GM23338 (cell line): ENCODE results near the gene ALKAL2. TPM values are rescaled to one million over a fixed set of nuclear protein-coding genes. Genes with fewer than 3 reads are reported as not detected.

ENCODE experiments used
- ATAC-seq: fragments of 200-7000 bp; cut with Tn5 transposase; 3 replicates; pipeline ENCODE4 v1.9.1; 2020
- DNase-seq: peaks from one replicate; pipeline ENCODE4 v3.0.0-alpha.2; 2015; ENCODE audit warnings: low spot score
- H2AFZ ChIP-seq: fragments of 200-600 bp; sonication (generic); 2 replicates; pipeline ENCODE4 v1.8.0; 2016; ENCODE audit warnings: antibody characterized with exemption, mild to moderate bottlenecking, moderate library complexity
- H3F3A ChIP-seq: fragments of 200-600 bp; sonication (generic); replicated peaks from 2 replicates; pipeline ENCODE4 v1.8.0; 2017; ENCODE audit warnings: antibody characterized with exemption, mixed run types, low read depth
- H3K27ac ChIP-seq: fragments of 200-600 bp; sonication (generic); 2 replicates; pipeline ENCODE4 v1.6.1; 2016; ENCODE audit warnings: low read depth
- H3K27me3 ChIP-seq: fragments of 200-600 bp; sonication (generic); 2 replicates; pipeline ENCODE4 v1.8.0; 2016; ENCODE audit warnings: mild to moderate bottlenecking, mixed run types, moderate library complexity; ENCODE audit not compliant: insufficient read depth
- H3K36me3 ChIP-seq: fragments of 200-600 bp; sonication (generic); 2 replicates; pipeline ENCODE4 v1.8.0; 2016; ENCODE audit warnings: mild to moderate bottlenecking; ENCODE audit not compliant: insufficient read depth
- H3K4me1 ChIP-seq: fragments of 200-600 bp; sonication (generic); 2 replicates; pipeline ENCODE4 v1.8.0; 2016; ENCODE audit warnings: mild to moderate bottlenecking, moderate library complexity; ENCODE audit not compliant: insufficient read depth
- H3K4me2 ChIP-seq: fragments of 200-600 bp; sonication (generic); 2 replicates; pipeline ENCODE4 v1.7.1; 2017; ENCODE audit warnings: mixed run types
- H3K4me3 ChIP-seq: fragments of 200-600 bp; sonication (generic); 2 replicates; pipeline ENCODE4 v1.6.1; 2016; ENCODE audit warnings: mixed run types
- H3K79me2 ChIP-seq: fragments of 200-600 bp; sonication (generic); replicated peaks from 2 replicates; pipeline ENCODE4 v1.8.0; 2017; ENCODE audit warnings: mild to moderate bottlenecking; ENCODE audit not compliant: insufficient read depth
- H3K9me2 ChIP-seq: fragments of 200-600 bp; sonication (generic); 2 replicates; pipeline ENCODE4 v1.8.0; 2017; ENCODE audit not compliant: insufficient read depth
- H4K20me1 ChIP-seq: fragments of 200-600 bp; sonication (generic); replicated peaks from 2 replicates; pipeline ENCODE4 v1.8.0; 2017; ENCODE audit warnings: mild to moderate bottlenecking; ENCODE audit not compliant: insufficient read depth
- H3K27ac Mint-ChIP-seq: 2 replicates; pipeline ENCODE4 v1.8.0; 2020; ENCODE audit warnings: inconsistent platforms, mild to moderate bottlenecking, moderate library complexity, mixed read lengths
- H3K27me3 Mint-ChIP-seq: 3 replicates; pipeline ENCODE4 v1.8.0; 2022; ENCODE audit warnings: low read depth, mild to moderate bottlenecking, moderate library complexity, mixed read lengths, inconsistent platforms; ENCODE audit not compliant: insufficient read depth, poor library complexity
- H3K36me3 Mint-ChIP-seq: 3 replicates; pipeline ENCODE4 v1.8.0; 2021; ENCODE audit warnings: low read depth, mild to moderate bottlenecking, inconsistent platforms, moderate library complexity, mixed read lengths
- H3K4me1 Mint-ChIP-seq: 3 replicates; pipeline ENCODE4 v1.8.0; 2020; ENCODE audit warnings: mild to moderate bottlenecking, inconsistent platforms, mixed read lengths
- H3K4me3 Mint-ChIP-seq: 3 replicates; pipeline ENCODE4 v1.8.0; 2021; ENCODE audit warnings: moderate library complexity, mild to moderate bottlenecking, inconsistent platforms, mixed read lengths
- H3K9me3 Mint-ChIP-seq: 3 replicates; pipeline ENCODE4 v1.8.0; 2020; ENCODE audit warnings: moderate library complexity, mild to moderate bottlenecking, inconsistent platforms, mixed read lengths
- CREB1 ChIP-seq: fragments of 250-450 bp; sonication (Bioruptor Pico); IDR thresholded peaks from 2 replicates; pipeline ENCODE4 v1.5.0; 2020; ENCODE audit warnings: low read depth, mild to moderate bottlenecking, moderate library complexity
- EZH2 ChIP-seq: fragments of 200-600 bp; sonication (generic); IDR thresholded peaks from one replicate; pipeline ENCODE4 v1.8.0; 2017; ENCODE audit warnings: antibody characterized with exemption, mild to moderate bottlenecking, low read depth; ENCODE audit not compliant: unreplicated experiment
- EZH2phosphoT487 ChIP-seq: fragments of 200-600 bp; sonication (generic); IDR thresholded peaks from one replicate; pipeline ENCODE4 v1.8.1; 2018; ENCODE audit warnings: antibody characterized with exemption; ENCODE audit not compliant: unreplicated experiment
- JUNB ChIP-seq: IDR thresholded peaks from one replicate; pipeline ENCODE4 v1.6.1; 2016; ENCODE audit warnings: antibody characterized with exemption; ENCODE audit not compliant: unreplicated experiment
- POLR2AphosphoS5 ChIP-seq: IDR thresholded peaks from 2 replicates; pipeline ENCODE4 v1.6.1; 2016; ENCODE audit warnings: antibody characterized with exemption, low read depth
- STAT1 ChIP-seq: IDR thresholded peaks from one replicate; pipeline ENCODE4 v1.6.1; 2016; ENCODE audit warnings: antibody characterized with exemption; ENCODE audit not compliant: unreplicated experiment
- ZNF114 ChIP-seq: fragments of 250-450 bp; sonication (Bioruptor Pico); IDR thresholded peaks from 2 replicates; pipeline ENCODE4 v1.5.0; 2020; ENCODE audit warnings: mild to moderate bottlenecking, moderate library complexity
- ZNF331 ChIP-seq: fragments of 250-450 bp; sonication (Bioruptor Pico); IDR thresholded peaks from 2 replicates; pipeline ENCODE4 v1.5.0; 2020; ENCODE audit warnings: low read depth, mild to moderate bottlenecking, moderate library complexity
- polyA plus RNA-seq: library from polyadenylated mRNA; unstranded; fragments of >200 nt; fragmentation: Nextera tagmentation; extraction: Ambion mirVana; gene quantifications from 2 replicates; pipeline ENCODE4 v1.2.1, GENCODE V29; 2016
- total RNA-seq: library from RNA; depleted of rRNA; stranded (reverse); fragments of >200 nt; shearing (Covaris generic); gene quantifications from 2 replicates; pipeline ENCODE4 v1.2.3, GENCODE V29; 2014
- TF ChIP-seq, protein P1 (sequence below), 2 experiments: fragments of 200-600 bp in 1 of 2; sonication (generic) in 1 of 2; conservative IDR thresholded peaks; 2 replicates each; pipeline versions ENCODE4 v1.5.1 to v1.6.1; 2016 to 2017; ENCODE audit warnings: antibody characterized with exemption in 2 of 2, low read depth in 2 of 2, mild to moderate bottlenecking in 2 of 2, moderate library complexity in 1 of 2
- TF ChIP-seq, protein P2 (sequence below): IDR thresholded peaks from 2 replicates; pipeline ENCODE4 v1.6.1; 2016; ENCODE audit warnings: antibody characterized with exemption
- TF ChIP-seq, protein P3 (sequence below): fragments of 250-450 bp; sonication (Bioruptor Pico); IDR thresholded peaks from 2 replicates; pipeline ENCODE4 v1.5.0; 2020; ENCODE audit warnings: mild to moderate bottlenecking, moderate library complexity

Gene ALKAL2
- total and polyA plus RNA-seq, 2 experiments from 2014 or later, result 6.4 to 12.1 TPM

DNA sequence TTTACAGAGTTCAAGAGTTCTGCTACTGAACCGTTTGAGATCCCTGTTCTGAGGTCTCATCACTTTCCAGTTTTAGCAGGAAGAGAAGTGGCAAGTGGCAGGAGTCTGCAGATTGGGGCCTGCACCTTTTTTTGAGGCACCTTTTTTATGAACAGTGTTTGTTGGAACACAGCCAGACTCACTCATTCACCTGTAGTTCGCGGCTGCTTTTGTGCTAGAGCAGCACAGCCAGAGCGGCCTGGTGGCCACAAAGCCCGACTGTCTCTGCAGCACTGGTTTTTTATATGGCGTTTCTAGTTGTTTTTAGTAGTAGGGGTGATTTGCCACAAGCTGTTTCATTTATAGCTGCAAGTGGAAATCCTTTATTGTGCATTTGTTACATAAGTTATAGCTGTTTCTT, 14.6 kb downstream of the ALKAL2 start:
- Mint-ChIP-seq H3K4me3 (no peak overlapping the region), H3K4me1 (peaks cover 13% of the 10 kb centered on the region), H3K27ac (no peak overlapping the region), H3K27me3 (no peaks in the 10 kb centered on the region), H3K9me3 (no peaks in the 10 kb centered on the region), H3K36me3 (peaks cover 36% of the 10 kb centered on the region)
- no peaks in the 10 kb centered on the region for H3F3A ChIP-seq
- no peak overlapping the region for H3K4me3 ChIP-seq
- TF ChIP-seq CREB1 (CRISPR knock-in tag) (no peak), ZNF331 (CRISPR knock-in tag) (no peak), JUNB (no peak), POLR2AphosphoS5 (no peak)
- TF ChIP-seq, protein P1, sequence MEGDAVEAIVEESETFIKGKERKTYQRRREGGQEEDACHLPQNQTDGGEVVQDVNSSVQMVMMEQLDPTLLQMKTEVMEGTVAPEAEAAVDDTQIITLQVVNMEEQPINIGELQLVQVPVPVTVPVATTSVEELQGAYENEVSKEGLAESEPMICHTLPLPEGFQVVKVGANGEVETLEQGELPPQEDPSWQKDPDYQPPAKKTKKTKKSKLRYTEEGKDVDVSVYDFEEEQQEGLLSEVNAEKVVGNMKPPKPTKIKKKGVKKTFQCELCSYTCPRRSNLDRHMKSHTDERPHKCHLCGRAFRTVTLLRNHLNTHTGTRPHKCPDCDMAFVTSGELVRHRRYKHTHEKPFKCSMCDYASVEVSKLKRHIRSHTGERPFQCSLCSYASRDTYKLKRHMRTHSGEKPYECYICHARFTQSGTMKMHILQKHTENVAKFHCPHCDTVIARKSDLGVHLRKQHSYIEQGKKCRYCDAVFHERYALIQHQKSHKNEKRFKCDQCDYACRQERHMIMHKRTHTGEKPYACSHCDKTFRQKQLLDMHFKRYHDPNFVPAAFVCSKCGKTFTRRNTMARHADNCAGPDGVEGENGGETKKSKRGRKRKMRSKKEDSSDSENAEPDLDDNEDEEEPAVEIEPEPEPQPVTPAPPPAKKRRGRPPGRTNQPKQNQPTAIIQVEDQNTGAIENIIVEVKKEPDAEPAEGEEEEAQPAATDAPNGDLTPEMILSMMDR (conservative IDR thresholded peaks at IDR 0.05; ENCODE audit: low read depth in 2 of 2), result no peak
- H3K79me2 ChIP-seq, result peaks cover 97% of the 10 kb centered on the region
- H4K20me1 ChIP-seq, result peaks cover 80% of the 10 kb centered on the region
- no peaks in the 10 kb centered on the region for H3K9me2 ChIP-seq
- peaks cover 22% of the 10 kb centered on the region for H3K36me3 ChIP-seq
- DNase-seq, result no peak
- ATAC-seq, result no peak
- H2AFZ ChIP-seq, result no peak overlapping the region
- H3K4me1 ChIP-seq, result no peaks in the 10 kb centered on the region; the same call in 1 of the 2 replicates
- H3K27me3 ChIP-seq, result no peaks in the 10 kb centered on the region
- H3K27ac ChIP-seq, result no peak overlapping the region
- no peak overlapping the region for H3K4me2 ChIP-seq

DNA sequence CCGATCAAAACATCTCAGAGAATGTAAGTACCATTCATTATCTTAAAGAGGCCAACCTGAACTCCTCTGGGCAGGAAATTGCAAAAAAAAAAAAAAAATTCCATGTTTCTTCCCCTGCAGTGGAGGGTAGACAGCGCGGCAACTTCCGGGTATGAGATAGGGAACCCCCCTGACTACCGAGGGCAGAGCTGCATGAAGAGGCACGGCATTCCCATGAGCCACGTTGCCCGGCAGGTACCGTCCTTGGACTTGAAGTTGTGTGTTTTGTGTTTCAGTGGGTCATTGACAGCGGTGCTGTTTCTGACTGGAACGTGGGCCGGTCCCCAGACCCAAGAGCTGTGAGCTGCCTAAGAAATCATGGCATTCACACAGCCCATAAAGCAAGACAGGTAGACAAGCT, 16.0 kb downstream of the ALKAL2 start:
- Mint-ChIP-seq H3K27me3 (no peaks in the 10 kb centered on the region), H3K4me1 (peaks cover 21% of the 10 kb centered on the region), H3K36me3 (peaks cover 23% of the 10 kb centered on the region), H3K9me3 (no peaks in the 10 kb centered on the region), H3K4me3 (no peak overlapping the region), H3K27ac (peak overlapping the region; percentile 78; the same call in 1 of the 2 replicates)
- Histone ChIP-seq H3K36me3 (peaks cover 14% of the 10 kb centered on the region), H3F3A (no peaks in the 10 kb centered on the region), H3K79me2 (peaks cover 100% of the 10 kb centered on the region), H4K20me1 (peaks cover 77% of the 10 kb centered on the region), H3K27ac (no peak overlapping the region), H2AFZ (no peak overlapping the region), H3K9me2 (no peaks in the 10 kb centered on the region), H3K4me1 (peaks cover 7% of the 10 kb centered on the region), H3K4me2 (no peak overlapping the region), H3K27me3 (no peaks in the 10 kb centered on the region), H3K4me3 (no peak overlapping the region)
- DNase-seq (no peak), ATAC-seq (no peak)
- TF ChIP-seq ZNF114 (CRISPR knock-in tag) (no peak), STAT1 (no peak), POLR2AphosphoS5 (no peak), JUNB (no peak), ZNF331 (CRISPR knock-in tag) (no peak), EZH2phosphoT487 (no peak), EZH2 (no peak), CREB1 (CRISPR knock-in tag) (no peak)
- TF ChIP-seq, protein P2, sequence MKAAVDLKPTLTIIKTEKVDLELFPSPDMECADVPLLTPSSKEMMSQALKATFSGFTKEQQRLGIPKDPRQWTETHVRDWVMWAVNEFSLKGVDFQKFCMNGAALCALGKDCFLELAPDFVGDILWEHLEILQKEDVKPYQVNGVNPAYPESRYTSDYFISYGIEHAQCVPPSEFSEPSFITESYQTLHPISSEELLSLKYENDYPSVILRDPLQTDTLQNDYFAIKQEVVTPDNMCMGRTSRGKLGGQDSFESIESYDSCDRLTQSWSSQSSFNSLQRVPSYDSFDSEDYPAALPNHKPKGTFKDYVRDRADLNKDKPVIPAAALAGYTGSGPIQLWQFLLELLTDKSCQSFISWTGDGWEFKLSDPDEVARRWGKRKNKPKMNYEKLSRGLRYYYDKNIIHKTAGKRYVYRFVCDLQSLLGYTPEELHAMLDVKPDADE, result no peak
- TF ChIP-seq, protein P3, sequence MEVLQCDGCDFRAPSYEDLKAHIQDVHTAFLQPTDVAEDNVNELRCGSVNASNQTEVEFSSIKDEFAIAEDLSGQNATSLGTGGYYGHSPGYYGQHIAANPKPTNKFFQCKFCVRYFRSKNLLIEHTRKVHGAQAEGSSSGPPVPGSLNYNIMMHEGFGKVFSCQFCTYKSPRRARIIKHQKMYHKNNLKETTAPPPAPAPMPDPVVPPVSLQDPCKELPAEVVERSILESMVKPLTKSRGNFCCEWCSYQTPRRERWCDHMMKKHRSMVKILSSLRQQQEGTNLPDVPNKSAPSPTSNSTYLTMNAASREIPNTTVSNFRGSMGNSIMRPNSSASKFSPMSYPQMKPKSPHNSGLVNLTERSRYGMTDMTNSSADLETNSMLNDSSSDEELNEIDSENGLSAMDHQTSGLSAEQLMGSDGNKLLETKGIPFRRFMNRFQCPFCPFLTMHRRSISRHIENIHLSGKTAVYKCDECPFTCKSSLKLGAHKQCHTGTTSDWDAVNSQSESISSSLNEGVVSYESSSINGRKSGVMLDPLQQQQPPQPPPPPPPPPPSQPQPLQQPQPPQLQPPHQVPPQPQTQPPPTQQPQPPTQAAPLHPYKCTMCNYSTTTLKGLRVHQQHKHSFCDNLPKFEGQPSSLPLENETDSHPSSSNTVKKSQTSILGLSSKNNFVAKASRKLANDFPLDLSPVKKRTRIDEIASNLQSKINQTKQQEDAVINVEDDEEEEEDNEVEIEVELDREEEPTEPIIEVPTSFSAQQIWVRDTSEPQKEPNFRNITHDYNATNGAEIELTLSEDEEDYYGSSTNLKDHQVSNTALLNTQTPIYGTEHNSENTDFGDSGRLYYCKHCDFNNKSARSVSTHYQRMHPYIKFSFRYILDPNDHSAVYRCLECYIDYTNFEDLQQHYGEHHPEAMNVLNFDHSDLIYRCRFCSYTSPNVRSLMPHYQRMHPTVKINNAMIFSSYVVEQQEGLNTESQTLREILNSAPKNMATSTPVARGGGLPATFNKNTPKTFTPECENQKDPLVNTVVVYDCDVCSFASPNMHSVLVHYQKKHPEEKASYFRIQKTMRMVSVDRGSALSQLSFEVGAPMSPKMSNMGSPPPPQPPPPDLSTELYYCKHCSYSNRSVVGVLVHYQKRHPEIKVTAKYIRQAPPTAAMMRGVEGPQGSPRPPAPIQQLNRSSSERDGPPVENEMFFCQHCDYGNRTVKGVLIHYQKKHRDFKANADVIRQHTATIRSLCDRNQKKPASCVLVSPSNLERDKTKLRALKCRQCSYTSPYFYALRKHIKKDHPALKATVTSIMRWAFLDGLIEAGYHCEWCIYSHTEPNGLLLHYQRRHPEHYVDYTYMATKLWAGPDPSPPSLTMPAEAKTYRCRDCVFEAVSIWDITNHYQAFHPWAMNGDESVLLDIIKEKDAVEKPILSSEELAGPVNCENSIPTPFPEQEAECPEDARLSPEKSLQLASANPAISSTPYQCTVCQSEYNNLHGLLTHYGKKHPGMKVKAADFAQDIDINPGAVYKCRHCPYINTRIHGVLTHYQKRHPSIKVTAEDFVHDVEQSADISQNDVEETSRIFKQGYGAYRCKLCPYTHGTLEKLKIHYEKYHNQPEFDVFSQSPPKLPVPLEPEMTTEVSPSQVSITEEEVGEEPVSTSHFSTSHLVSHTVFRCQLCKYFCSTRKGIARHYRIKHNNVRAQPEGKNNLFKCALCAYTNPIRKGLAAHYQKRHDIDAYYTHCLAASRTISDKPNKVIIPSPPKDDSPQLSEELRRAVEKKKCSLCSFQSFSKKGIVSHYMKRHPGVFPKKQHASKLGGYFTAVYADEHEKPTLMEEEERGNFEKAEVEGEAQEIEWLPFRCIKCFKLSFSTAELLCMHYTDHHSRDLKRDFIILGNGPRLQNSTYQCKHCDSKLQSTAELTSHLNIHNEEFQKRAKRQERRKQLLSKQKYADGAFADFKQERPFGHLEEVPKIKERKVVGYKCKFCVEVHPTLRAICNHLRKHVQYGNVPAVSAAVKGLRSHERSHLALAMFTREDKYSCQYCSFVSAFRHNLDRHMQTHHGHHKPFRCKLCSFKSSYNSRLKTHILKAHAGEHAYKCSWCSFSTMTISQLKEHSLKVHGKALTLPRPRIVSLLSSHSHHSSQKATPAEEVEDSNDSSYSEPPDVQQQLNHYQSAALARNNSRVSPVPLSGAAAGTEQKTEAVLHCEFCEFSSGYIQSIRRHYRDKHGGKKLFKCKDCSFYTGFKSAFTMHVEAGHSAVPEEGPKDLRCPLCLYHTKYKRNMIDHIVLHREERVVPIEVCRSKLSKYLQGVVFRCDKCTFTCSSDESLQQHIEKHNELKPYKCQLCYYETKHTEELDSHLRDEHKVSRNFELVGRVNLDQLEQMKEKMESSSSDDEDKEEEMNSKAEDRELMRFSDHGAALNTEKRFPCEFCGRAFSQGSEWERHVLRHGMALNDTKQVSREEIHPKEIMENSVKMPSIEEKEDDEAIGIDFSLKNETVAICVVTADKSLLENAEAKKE, result no peak
